ENCODE measurements around the gene BCAR1.

DNA sequence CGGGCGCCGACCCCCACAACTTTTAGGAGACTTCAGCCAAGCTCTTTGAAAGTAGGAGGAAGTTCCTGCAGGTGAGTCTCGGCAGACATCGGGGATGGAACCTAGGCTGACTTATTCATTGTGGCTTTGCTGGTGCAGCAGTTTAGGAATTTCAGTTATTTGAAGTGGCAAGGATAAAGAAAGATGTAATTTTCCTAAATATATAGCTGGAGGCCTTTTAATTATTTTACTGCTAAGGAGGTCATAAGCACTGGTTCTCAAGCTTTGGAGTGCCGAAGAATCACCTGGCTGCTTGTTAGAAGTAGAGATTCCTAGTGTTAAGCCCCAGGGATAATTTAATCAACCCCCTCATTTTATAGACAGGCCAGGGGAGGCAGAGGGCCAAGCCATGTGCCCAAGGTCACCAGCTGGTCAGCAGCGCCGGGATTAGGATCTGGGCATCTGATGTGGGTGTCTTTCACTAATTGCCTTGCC, 28.9 kb upstream of the BCAR1 start:
- TF ChIP-seq, protein P1, sequence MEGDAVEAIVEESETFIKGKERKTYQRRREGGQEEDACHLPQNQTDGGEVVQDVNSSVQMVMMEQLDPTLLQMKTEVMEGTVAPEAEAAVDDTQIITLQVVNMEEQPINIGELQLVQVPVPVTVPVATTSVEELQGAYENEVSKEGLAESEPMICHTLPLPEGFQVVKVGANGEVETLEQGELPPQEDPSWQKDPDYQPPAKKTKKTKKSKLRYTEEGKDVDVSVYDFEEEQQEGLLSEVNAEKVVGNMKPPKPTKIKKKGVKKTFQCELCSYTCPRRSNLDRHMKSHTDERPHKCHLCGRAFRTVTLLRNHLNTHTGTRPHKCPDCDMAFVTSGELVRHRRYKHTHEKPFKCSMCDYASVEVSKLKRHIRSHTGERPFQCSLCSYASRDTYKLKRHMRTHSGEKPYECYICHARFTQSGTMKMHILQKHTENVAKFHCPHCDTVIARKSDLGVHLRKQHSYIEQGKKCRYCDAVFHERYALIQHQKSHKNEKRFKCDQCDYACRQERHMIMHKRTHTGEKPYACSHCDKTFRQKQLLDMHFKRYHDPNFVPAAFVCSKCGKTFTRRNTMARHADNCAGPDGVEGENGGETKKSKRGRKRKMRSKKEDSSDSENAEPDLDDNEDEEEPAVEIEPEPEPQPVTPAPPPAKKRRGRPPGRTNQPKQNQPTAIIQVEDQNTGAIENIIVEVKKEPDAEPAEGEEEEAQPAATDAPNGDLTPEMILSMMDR (IDR thresholded peaks at IDR 0.05): no peak
- TF ChIP-seq POLR2A (IDR thresholded peaks at IDR 0.05): no peak
